RWPE2 (cell line): ENCODE results near the gene CFAP161.

ENCODE experiments used
- ATAC-seq: fragments of 200-7000 bp; cut with Tn5 transposase; 3 replicates; pipeline ENCODE4 v1.9.1; 2021; ENCODE audit warnings: low read depth
- DNase-seq: peaks from one replicate; pipeline ENCODE4 v3.0.0-alpha.2; 2020; ENCODE audit warnings: low spot score
- H3K27ac ChIP-seq: fragments of 450-650 bp; 2 replicates; pipeline ENCODE4 v1.5.1; 2017; ENCODE audit warnings: mild to moderate bottlenecking; ENCODE audit not compliant: poor library complexity, severe bottlenecking
- H3K27me3 ChIP-seq: fragments of 250-450 bp; sonication (Bioruptor Pico); 2 replicates; pipeline ENCODE4 v1.5.1; 2021; ENCODE audit warnings: mild to moderate bottlenecking, moderate library complexity; ENCODE audit not compliant: insufficient read depth, poor library complexity, severe bottlenecking
- H3K36me3 ChIP-seq: fragments of 250-450 bp; sonication (Bioruptor Pico); 2 replicates; pipeline ENCODE4 v1.5.1; 2020; ENCODE audit warnings: low read depth, mild to moderate bottlenecking, moderate library complexity
- H3K4me1 ChIP-seq: fragments of 250-450 bp; sonication (Bioruptor Pico); 2 replicates; pipeline ENCODE4 v1.5.1; 2021; ENCODE audit warnings: mild to moderate bottlenecking, moderate library complexity; ENCODE audit not compliant: insufficient read depth, poor library complexity, severe bottlenecking
- H3K4me3 ChIP-seq: fragments of 250-450 bp; sonication (Bioruptor Pico); 2 replicates; pipeline ENCODE4 v1.5.1; 2021; ENCODE audit warnings: mild to moderate bottlenecking, moderate library complexity; ENCODE audit not compliant: severe bottlenecking
- H3K9me3 ChIP-seq: fragments of 250-450 bp; sonication (Bioruptor Pico); 2 replicates; pipeline ENCODE4 v1.5.1; 2021; ENCODE audit warnings: mild to moderate bottlenecking, moderate library complexity; ENCODE audit not compliant: severe bottlenecking
- TF ChIP-seq, protein P1 (sequence below): fragments of 450-650 bp; IDR thresholded peaks from one replicate; pipeline ENCODE4 v1.5.1; 2017; ENCODE audit warnings: mild to moderate bottlenecking, moderate library complexity; ENCODE audit not compliant: poor library complexity, severe bottlenecking

The CFAP161 gene

DNA sequence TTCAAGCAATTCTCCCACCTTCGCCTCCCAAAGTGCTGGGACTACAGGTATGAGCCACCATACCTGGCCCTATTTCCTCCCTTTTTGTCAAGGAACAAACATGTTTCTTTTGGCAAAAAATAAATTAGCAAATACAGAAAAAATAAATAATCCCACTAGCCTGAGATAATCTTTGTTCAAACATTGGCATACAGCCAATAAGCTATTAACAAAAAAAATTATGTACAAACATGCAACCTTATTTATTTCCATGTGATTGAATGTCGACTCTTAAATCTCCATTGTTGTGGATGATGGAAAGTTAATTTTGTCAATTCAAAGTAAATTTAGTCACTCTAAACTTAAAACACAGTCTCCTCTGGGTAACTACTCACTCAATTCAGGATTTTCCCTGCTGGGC, 44.3 kb downstream of the CFAP161 start:
- no peaks in the 10 kb centered on the region for H3K4me1 ChIP-seq
- H3K36me3 ChIP-seq: no peaks in the 10 kb centered on the region
- H3K9me3 ChIP-seq: no peaks in the 10 kb centered on the region
- H3K27ac ChIP-seq: no peak overlapping the region
- ATAC-seq: no peak
- DNase-seq: no peak
- no peaks in the 10 kb centered on the region for H3K27me3 ChIP-seq
- TF ChIP-seq, protein P1, sequence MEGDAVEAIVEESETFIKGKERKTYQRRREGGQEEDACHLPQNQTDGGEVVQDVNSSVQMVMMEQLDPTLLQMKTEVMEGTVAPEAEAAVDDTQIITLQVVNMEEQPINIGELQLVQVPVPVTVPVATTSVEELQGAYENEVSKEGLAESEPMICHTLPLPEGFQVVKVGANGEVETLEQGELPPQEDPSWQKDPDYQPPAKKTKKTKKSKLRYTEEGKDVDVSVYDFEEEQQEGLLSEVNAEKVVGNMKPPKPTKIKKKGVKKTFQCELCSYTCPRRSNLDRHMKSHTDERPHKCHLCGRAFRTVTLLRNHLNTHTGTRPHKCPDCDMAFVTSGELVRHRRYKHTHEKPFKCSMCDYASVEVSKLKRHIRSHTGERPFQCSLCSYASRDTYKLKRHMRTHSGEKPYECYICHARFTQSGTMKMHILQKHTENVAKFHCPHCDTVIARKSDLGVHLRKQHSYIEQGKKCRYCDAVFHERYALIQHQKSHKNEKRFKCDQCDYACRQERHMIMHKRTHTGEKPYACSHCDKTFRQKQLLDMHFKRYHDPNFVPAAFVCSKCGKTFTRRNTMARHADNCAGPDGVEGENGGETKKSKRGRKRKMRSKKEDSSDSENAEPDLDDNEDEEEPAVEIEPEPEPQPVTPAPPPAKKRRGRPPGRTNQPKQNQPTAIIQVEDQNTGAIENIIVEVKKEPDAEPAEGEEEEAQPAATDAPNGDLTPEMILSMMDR: no peak
- no peak overlapping the region for H3K4me3 ChIP-seq

DNA sequence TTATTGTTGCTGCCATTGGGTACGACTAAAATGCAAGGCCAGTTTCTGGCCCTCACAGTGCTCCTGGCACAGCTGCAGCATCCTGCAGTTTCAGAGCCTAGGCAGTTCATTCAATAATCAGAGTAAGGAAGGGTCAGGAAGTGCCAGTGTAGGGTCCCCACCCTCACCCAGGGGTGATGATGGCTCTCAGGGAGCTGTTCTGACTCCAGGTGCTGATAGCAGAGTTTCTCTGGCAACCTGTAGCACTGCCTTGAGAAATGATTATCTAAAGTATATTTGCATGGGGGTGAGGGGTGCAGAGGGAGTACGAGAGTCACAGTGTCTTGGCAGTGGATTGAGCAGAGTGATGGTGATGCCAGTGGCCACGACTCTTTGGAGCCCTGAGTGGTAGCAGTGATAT, 47.1 kb downstream of the CFAP161 start:
- no peaks in the 10 kb centered on the region for H3K9me3 ChIP-seq
- no peaks in the 10 kb centered on the region for H3K4me1 ChIP-seq
- no peak for DNase-seq
- ATAC-seq: 0 out of 3 replicates have a peak, but pooled peaks have one; percentile 25
- H3K27me3 ChIP-seq: no peaks in the 10 kb centered on the region
- no peaks in the 10 kb centered on the region for H3K36me3 ChIP-seq
- TF ChIP-seq, protein P1: no peak
- no peak overlapping the region for H3K27ac ChIP-seq
- H3K4me3 ChIP-seq: no peak overlapping the region

DNA sequence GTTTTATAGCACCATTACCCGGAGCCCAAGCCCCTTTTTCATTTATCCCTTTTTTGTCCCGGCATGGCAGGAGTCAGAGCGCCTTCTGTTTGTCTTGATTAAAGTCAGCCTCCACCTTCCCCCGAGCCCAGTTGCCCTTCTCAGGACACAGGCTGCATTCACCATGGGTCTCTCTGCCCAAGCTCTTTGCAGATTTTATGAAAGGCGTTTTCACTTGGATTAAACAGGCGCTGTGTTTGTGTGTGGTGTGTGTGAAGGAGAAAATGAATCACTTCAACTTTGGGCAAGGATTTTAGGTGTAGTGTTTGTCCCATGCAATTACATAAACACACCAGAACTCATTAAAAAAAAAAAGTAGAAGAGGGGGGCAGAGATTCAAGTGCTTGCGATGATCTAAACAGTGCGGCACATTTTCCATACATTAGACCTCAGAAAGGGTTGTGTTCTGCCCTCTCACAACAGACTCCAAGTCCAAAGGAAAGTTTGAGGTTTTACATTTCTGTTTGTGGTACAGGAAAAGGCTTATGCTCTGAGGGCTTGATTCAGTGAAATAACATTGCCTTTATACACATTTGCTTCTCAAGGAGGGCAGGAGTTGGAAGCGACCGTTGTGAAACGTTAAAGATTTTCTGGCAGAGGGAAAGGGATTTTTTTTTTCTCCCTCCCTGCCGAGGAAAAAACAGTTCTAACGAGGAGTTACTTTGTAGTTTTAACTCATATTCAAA, 48.1 kb downstream of the CFAP161 start:
- no peak for DNase-seq
- no peak for ATAC-seq
- Histone ChIP-seq H3K36me3 (no peaks in the 10 kb centered on the region), H3K27me3 (no peaks in the 10 kb centered on the region), H3K4me1 (no peaks in the 10 kb centered on the region), H3K27ac (no peak overlapping the region), H3K9me3 (no peaks in the 10 kb centered on the region), H3K4me3 (no peak overlapping the region)
- TF ChIP-seq, protein P1: no peak

DNA sequence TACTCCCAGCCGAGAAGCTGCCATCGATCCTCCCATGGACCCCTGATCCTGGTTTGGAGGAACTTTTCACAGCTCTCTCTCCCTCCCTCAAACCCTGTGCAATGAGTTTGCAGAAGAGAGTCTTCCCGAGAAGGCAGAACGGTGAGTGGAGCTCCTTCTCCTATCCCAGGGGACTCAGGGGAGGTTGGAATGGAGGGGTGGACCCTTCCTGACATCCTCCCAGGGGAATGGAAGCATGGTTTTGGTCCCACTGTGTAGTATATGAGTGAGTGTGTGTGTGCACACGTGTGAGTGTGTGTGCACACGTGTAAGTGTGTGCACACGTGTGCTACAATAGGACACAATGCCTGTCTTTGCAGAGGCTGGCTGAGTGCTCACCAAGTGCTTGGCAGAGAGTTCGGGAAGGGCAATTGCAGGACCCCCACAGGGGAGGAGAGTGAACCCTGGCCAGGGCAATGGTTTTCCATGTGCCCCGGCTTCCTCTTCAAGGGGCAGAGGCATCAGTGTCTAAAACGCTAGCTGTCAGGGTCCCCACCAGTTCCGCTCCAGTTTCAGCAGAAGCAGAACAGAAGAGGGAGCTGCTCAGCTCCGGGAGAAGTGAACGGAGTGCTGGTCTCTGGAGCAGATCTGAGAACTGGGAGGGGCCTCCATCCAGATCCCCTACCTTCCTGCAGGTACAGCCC, 48.8 kb downstream of the CFAP161 start:
- Histone ChIP-seq H3K9me3 (no peaks in the 10 kb centered on the region), H3K36me3 (no peaks in the 10 kb centered on the region), H3K27me3 (no peaks in the 10 kb centered on the region), H3K4me3 (no peak overlapping the region), H3K27ac (no peak overlapping the region), H3K4me1 (no peaks in the 10 kb centered on the region)
- DNase-seq: no peak
- ATAC-seq: no peak
- TF ChIP-seq, protein P1: no peak

DNA sequence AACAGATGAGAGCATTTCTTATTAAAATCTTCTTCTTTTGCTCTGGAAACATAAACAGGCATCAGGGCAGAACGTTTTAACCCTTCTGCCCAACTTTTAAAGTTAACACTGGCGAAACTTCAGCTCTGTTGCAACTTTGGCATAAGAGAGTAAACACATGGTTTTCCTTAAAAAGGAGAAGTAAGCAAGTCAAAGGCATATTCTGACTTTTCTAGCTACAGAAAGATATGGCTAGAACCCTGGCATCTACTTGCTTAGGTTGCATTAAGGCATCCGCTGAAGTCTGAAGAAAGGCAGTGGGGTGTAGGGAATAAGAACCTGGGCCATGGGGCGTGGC, 49.3 kb downstream of the CFAP161 start:
- Histone ChIP-seq H3K36me3 (no peaks in the 10 kb centered on the region), H3K27ac (no peak overlapping the region), H3K4me3 (no peak overlapping the region), H3K9me3 (no peaks in the 10 kb centered on the region), H3K4me1 (no peaks in the 10 kb centered on the region), H3K27me3 (no peaks in the 10 kb centered on the region)
- ATAC-seq (no peak), DNase-seq (no peak)
- TF ChIP-seq, protein P1: no peak
